Measurements from ENCODE around the gene ESPNL. TPM values are rescaled to one million over a fixed set of nuclear protein-coding genes. Genes with fewer than 3 reads are reported as not detected.

The ESPNL gene
- total and polyA plus RNA-seq, 2 of the 4 experiments (the other 2 are of a cell fraction): 2.0 TPM

GRCh38 chr2:238106698-238107524 lies 6.8 kb downstream of the ESPNL start:
- TF ChIP-seq SMC3 (IDR thresholded peaks at IDR 0.05; ENCODE audit: low read depth, low read length) (0 out of 2 replicates have a peak, but pooled peaks have one; percentile 8), RAD21 (IDR thresholded peaks at IDR 0.05; ENCODE audit: low read length) (peak; percentile 32), NFE2L2 (IDR thresholded peaks at IDR 0.05; ENCODE audit: low read depth, low read length) (no peak), MAZ (IDR thresholded peaks at IDR 0.05; ENCODE audit: borderline replicate concordance, low read depth, low read length) (no peak), RFX5 (IDR thresholded peaks at IDR 0.05; ENCODE audit: low read depth, low read length) (no peak), BHLHE40 (IDR thresholded peaks at IDR 0.05; ENCODE audit: low read depth, low read length) (no peak)
- TF ChIP-seq, protein P1, sequence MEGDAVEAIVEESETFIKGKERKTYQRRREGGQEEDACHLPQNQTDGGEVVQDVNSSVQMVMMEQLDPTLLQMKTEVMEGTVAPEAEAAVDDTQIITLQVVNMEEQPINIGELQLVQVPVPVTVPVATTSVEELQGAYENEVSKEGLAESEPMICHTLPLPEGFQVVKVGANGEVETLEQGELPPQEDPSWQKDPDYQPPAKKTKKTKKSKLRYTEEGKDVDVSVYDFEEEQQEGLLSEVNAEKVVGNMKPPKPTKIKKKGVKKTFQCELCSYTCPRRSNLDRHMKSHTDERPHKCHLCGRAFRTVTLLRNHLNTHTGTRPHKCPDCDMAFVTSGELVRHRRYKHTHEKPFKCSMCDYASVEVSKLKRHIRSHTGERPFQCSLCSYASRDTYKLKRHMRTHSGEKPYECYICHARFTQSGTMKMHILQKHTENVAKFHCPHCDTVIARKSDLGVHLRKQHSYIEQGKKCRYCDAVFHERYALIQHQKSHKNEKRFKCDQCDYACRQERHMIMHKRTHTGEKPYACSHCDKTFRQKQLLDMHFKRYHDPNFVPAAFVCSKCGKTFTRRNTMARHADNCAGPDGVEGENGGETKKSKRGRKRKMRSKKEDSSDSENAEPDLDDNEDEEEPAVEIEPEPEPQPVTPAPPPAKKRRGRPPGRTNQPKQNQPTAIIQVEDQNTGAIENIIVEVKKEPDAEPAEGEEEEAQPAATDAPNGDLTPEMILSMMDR (conservative IDR thresholded peaks at IDR 0.05; ENCODE audit: low read depth, low read length): 0 out of 2 replicates have a peak, but pooled peaks have one; percentile 16
- in situ Hi-C loops (cut with MboI; ENCODE audit: low sequenced_read_pairs): no loop called here
- no peak for DNase-seq
- Histone ChIP-seq H3K14ac (replicated peaks; ENCODE audit: low read depth, low read length) (no peak overlapping the region), H3K23ac (ENCODE audit: low read depth, low read length) (no peak overlapping the region), H2BK5ac (ENCODE audit: low read depth, low read length, poor library complexity, severe bottlenecking) (no peak overlapping the region), H3K36me3 (ENCODE audit: control insufficient read depth, insufficient read depth, low read length) (no peaks in the 10 kb centered on the region), H2BK15ac (ENCODE audit: low read depth, low read length) (no peak overlapping the region), H2AK9ac (replicated peaks; ENCODE audit: low read depth, low read length, poor library complexity) (peak overlapping the region; percentile 55), H4K91ac (ENCODE audit: insufficient read depth, low read depth, low read length) (no peak overlapping the region), H2BK20ac (ENCODE audit: low read depth, low read length) (no peak overlapping the region), H3K9me3 (ENCODE audit: control insufficient read depth, insufficient read depth, low read length) (peaks cover 3% of the 10 kb centered on the region; the same call in 1 of the 2 replicates), H2BK120ac (ENCODE audit: low read depth, low read length) (no peak overlapping the region), H3K4ac (ENCODE audit: low read depth, low read length) (no peak overlapping the region), H3K27me3 (ENCODE audit: control insufficient read depth, insufficient read depth, low read length) (no peaks in the 10 kb centered on the region; the same call in 1 of the 2 replicates), H3K4me3 (ENCODE audit: insufficient read depth, low read depth, low read length) (no peak overlapping the region), H3K4me2 (ENCODE audit: low read depth, low read length) (no peak overlapping the region), H3K4me1 (ENCODE audit: control insufficient read depth, insufficient read depth, low read length) (no peaks in the 10 kb centered on the region), H3K27ac (ENCODE audit: insufficient read depth, low read length) (no peak overlapping the region), H4K5ac (ENCODE audit: low read depth, low read length) (no peak overlapping the region), H4K8ac (ENCODE audit: low read depth in 2 of 2, low read length in 2 of 2) (no peak overlapping the region), H3K9me1 (ENCODE audit: insufficient read depth, low read length) (no peaks in the 10 kb centered on the region), H3K79me1 (ENCODE audit: low read depth in 1 of 2, low read length in 2 of 2) (no peaks in the 10 kb centered on the region), H3K56ac (ENCODE audit: extremely low read depth, insufficient read depth, low read length) (no peak overlapping the region), H3K18ac (ENCODE audit: low read depth, low read length) (no peak overlapping the region), H4K20me1 (ENCODE audit: insufficient read depth, low read length) (no peaks in the 10 kb centered on the region), H2AFZ (replicated peaks; ENCODE audit: low read length, poor library complexity) (peak overlapping the region; percentile 23), H3K9ac (ENCODE audit: low read depth, low read length) (no peak overlapping the region), H2AK5ac (ENCODE audit: low read depth, low read length) (no peak overlapping the region)
- WGBS, 2 experiments (ENCODE audit: extremely low coverage in 2 of 2, insufficient read length in 1 of 2): 90% methylated on average over 6 of the region's 28 CpGs; no CpG with 5 or more reads in 1 of the 2 experiments
- BruUV-seq (replicated peaks): no TSS peak
- dilution Hi-C loops (cut with HindIII; ENCODE audit: low sequenced_read_pairs, unreplicated experiment): no loop called here
- CTCF ChIA-PET: no interaction called here
- no peak for ATAC-seq (ENCODE audit: low read depth)
- POLR2A ChIA-PET (ENCODE audit: unreplicated experiment): no interaction called here
- intact Hi-C loops (cut with micrococcal nuclease): loop anchor here (2.0 kb wide), 1 partner anchor 248 kb away; the partner anchor contains the start of gene RAMP1

All from IMR-90 (cell line).